GM23338 (cell line): ENCODE data around the gene NRP2.

Experiments
- CREB1 ChIP-seq: fragments of 250-450 bp; sonication (Bioruptor Pico); IDR thresholded peaks from 2 replicates; pipeline ENCODE4 v1.5.0; 2020; ENCODE audit warnings: low read depth, mild to moderate bottlenecking, moderate library complexity
- EZH2 ChIP-seq: fragments of 200-600 bp; sonication (generic); IDR thresholded peaks from one replicate; pipeline ENCODE4 v1.8.0; 2017; ENCODE audit warnings: antibody characterized with exemption, mild to moderate bottlenecking, low read depth; ENCODE audit not compliant: unreplicated experiment
- EZH2phosphoT487 ChIP-seq: fragments of 200-600 bp; sonication (generic); IDR thresholded peaks from one replicate; pipeline ENCODE4 v1.8.1; 2018; ENCODE audit warnings: antibody characterized with exemption; ENCODE audit not compliant: unreplicated experiment
- POLR2AphosphoS5 ChIP-seq: IDR thresholded peaks from 2 replicates; pipeline ENCODE4 v1.6.1; 2016; ENCODE audit warnings: antibody characterized with exemption, low read depth
- ZNF331 ChIP-seq: fragments of 250-450 bp; sonication (Bioruptor Pico); IDR thresholded peaks from 2 replicates; pipeline ENCODE4 v1.5.0; 2020; ENCODE audit warnings: low read depth, mild to moderate bottlenecking, moderate library complexity
- TF ChIP-seq, protein P1 (sequence below), 2 experiments: fragments of 200-600 bp in 1 of 2; sonication (generic) in 1 of 2; conservative IDR thresholded peaks; 2 replicates each; pipeline versions ENCODE4 v1.5.1 to v1.6.1; 2016 to 2017; ENCODE audit warnings: antibody characterized with exemption in 2 of 2, low read depth in 2 of 2, mild to moderate bottlenecking in 2 of 2, moderate library complexity in 1 of 2
- TF ChIP-seq, protein P2 (sequence below): IDR thresholded peaks from one replicate; pipeline ENCODE4 v1.6.1; 2018; ENCODE audit warnings: antibody characterized with exemption; ENCODE audit not compliant: unreplicated experiment
- TF ChIP-seq, protein P3 (sequence below): IDR thresholded peaks from 2 replicates; pipeline ENCODE4 v1.6.1; 2016; ENCODE audit warnings: antibody characterized with exemption

DNA sequence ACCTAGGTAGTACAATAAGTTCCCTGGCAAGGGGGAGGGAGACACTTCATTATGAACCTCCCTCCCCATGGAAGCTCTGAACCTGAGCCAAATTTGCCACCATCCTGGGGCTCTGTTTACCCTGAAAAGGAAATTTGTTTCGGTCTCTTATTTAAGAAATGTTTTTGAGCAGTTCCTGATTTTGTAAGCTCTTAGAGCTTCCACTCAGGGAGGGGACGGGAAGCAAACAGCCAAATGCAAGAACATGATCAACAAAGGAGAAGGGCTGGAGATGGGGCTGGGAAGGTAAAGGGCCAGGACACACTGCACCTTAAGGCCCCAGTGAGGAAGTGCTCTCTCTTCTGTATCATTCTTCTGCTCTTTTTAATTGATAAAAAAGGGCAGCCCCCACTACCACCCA lies 117.9 kb downstream of the NRP2 start:
- TF ChIP-seq, protein P1, sequence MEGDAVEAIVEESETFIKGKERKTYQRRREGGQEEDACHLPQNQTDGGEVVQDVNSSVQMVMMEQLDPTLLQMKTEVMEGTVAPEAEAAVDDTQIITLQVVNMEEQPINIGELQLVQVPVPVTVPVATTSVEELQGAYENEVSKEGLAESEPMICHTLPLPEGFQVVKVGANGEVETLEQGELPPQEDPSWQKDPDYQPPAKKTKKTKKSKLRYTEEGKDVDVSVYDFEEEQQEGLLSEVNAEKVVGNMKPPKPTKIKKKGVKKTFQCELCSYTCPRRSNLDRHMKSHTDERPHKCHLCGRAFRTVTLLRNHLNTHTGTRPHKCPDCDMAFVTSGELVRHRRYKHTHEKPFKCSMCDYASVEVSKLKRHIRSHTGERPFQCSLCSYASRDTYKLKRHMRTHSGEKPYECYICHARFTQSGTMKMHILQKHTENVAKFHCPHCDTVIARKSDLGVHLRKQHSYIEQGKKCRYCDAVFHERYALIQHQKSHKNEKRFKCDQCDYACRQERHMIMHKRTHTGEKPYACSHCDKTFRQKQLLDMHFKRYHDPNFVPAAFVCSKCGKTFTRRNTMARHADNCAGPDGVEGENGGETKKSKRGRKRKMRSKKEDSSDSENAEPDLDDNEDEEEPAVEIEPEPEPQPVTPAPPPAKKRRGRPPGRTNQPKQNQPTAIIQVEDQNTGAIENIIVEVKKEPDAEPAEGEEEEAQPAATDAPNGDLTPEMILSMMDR (conservative IDR thresholded peaks at IDR 0.05; ENCODE audit: low read depth in 2 of 2) = no peak
- TF ChIP-seq POLR2AphosphoS5 = no peak
- no peak for TF ChIP-seq EZH2
- TF ChIP-seq, protein P2, sequence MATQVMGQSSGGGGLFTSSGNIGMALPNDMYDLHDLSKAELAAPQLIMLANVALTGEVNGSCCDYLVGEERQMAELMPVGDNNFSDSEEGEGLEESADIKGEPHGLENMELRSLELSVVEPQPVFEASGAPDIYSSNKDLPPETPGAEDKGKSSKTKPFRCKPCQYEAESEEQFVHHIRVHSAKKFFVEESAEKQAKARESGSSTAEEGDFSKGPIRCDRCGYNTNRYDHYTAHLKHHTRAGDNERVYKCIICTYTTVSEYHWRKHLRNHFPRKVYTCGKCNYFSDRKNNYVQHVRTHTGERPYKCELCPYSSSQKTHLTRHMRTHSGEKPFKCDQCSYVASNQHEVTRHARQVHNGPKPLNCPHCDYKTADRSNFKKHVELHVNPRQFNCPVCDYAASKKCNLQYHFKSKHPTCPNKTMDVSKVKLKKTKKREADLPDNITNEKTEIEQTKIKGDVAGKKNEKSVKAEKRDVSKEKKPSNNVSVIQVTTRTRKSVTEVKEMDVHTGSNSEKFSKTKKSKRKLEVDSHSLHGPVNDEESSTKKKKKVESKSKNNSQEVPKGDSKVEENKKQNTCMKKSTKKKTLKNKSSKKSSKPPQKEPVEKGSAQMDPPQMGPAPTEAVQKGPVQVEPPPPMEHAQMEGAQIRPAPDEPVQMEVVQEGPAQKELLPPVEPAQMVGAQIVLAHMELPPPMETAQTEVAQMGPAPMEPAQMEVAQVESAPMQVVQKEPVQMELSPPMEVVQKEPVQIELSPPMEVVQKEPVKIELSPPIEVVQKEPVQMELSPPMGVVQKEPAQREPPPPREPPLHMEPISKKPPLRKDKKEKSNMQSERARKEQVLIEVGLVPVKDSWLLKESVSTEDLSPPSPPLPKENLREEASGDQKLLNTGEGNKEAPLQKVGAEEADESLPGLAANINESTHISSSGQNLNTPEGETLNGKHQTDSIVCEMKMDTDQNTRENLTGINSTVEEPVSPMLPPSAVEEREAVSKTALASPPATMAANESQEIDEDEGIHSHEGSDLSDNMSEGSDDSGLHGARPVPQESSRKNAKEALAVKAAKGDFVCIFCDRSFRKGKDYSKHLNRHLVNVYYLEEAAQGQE = no peak
- no peak for TF ChIP-seq EZH2phosphoT487
- no peak for TF ChIP-seq CREB1
- TF ChIP-seq, protein P3, sequence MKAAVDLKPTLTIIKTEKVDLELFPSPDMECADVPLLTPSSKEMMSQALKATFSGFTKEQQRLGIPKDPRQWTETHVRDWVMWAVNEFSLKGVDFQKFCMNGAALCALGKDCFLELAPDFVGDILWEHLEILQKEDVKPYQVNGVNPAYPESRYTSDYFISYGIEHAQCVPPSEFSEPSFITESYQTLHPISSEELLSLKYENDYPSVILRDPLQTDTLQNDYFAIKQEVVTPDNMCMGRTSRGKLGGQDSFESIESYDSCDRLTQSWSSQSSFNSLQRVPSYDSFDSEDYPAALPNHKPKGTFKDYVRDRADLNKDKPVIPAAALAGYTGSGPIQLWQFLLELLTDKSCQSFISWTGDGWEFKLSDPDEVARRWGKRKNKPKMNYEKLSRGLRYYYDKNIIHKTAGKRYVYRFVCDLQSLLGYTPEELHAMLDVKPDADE = no peak
- TF ChIP-seq ZNF331 (CRISPR knock-in tag) = no peak
